AG04449 (cell line): ENCODE measurements around the gene MVK.

Experiments
- CTCF ChIA-PET: fragments of 350-600 bp; formaldehyde crosslinking; extraction: SDS; loops from one replicate; lab custom pipeline; 2021; ENCODE audit warnings: antibody characterized with exemption; lab: Yijun Ruan, JAX
- POLR2A ChIA-PET: fragments of 400-600, 350-600 bp; formaldehyde crosslinking; extraction: SDS; loops from one replicate; lab custom pipeline; 2020; ENCODE audit warnings: antibody characterized with exemption, inconsistent platforms; lab: Yijun Ruan, JAX
- DNase-seq: peaks from one replicate; pipeline ENCODE4 v3.0.0-alpha.2; 2010; ENCODE audit warnings: low read depth, low spot score
- H3K4me3 ChIP-seq: 2 replicates; pipeline ENCODE4 v1.5.1; 2011; ENCODE audit warnings: low read depth, mild to moderate bottlenecking, control low read depth, low read length
- TF ChIP-seq, protein P1 (sequence below): IDR thresholded peaks from one replicate; pipeline ENCODE4 v1.5.1; 2011; ENCODE audit warnings: mild to moderate bottlenecking, moderate library complexity, low read length, control low read depth, inconsistent platforms; ENCODE audit not compliant: insufficient read depth; ENCODE audit errors: missing control alignments

Gene MVK

DNA sequence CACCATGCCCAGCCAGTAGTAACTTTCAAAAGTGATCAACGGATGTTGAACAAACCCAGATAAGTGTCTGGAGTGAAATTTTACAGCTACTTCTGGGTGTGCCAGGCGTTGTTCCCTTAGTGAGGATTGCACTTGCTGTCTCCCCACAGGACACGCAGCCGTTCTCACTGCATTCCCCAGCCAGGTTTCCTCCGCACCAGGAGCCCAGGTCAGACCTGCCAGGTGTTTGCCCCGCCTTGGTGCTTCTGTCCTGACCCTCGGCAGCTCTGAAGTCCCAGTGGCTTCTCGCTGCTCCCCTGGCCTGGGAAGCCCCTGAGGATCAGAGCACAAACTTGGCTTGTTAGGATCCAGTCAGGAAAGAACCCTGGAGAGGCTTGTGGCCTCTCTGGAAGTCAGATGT is 36.5 kb upstream of the MVK start:
- CTCF ChIA-PET: interaction anchor here (0.7 to 1.6 kb wide), 3 partner anchors 17 to 32 kb away, joined by 3 to 5 read pairs (median 5); no protein-coding TSS in a partner anchor
- DNase-seq: no peak
- H3K4me3 ChIP-seq: no peak overlapping the region
- POLR2A ChIA-PET: no interaction called here
- TF ChIP-seq, protein P1, sequence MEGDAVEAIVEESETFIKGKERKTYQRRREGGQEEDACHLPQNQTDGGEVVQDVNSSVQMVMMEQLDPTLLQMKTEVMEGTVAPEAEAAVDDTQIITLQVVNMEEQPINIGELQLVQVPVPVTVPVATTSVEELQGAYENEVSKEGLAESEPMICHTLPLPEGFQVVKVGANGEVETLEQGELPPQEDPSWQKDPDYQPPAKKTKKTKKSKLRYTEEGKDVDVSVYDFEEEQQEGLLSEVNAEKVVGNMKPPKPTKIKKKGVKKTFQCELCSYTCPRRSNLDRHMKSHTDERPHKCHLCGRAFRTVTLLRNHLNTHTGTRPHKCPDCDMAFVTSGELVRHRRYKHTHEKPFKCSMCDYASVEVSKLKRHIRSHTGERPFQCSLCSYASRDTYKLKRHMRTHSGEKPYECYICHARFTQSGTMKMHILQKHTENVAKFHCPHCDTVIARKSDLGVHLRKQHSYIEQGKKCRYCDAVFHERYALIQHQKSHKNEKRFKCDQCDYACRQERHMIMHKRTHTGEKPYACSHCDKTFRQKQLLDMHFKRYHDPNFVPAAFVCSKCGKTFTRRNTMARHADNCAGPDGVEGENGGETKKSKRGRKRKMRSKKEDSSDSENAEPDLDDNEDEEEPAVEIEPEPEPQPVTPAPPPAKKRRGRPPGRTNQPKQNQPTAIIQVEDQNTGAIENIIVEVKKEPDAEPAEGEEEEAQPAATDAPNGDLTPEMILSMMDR: no peak

DNA sequence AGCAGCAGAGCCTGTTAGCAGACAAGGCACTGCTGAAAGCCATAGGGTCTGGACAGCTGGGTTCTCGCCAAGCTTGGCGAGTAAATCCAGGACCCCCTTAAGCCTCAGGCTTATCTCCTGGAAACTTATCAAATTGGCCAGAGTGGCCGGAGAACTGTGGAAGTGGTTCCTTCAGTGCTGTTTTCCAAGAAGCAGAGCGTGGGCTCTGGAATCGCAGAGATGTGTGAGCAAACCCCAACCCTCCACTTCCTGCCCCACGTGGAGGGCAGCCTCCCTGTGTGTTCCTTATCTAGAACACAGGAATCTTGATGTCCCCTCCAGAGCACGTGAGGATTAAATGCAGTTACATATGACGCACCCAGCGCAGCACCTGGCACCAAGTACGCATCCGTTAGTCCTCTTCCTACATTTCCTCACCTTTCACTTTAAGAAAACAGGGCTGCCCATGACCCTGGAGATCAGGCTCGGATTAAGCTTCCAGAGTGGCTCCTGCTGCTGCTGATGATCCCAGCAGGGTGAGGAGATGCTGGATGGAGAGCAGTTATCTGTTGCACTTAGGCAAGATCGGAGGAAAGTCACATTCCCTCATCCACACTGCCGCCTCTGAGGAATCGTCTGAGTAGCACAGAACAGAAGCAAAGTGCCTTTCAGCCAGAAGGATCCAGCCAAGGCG is 35.3 kb upstream of the MVK start:
- TF ChIP-seq, protein P1: no peak
- H3K4me3 ChIP-seq: no peak overlapping the region
- ChIA-PET POLR2A (no interaction called here), CTCF (interaction anchor here (1.3 to 1.7 kb wide), 4 partner anchors 14 to 237 kb away, joined by 3 to 6 read pairs (median 4); no protein-coding TSS in a partner anchor)
- no peak for DNase-seq

DNA sequence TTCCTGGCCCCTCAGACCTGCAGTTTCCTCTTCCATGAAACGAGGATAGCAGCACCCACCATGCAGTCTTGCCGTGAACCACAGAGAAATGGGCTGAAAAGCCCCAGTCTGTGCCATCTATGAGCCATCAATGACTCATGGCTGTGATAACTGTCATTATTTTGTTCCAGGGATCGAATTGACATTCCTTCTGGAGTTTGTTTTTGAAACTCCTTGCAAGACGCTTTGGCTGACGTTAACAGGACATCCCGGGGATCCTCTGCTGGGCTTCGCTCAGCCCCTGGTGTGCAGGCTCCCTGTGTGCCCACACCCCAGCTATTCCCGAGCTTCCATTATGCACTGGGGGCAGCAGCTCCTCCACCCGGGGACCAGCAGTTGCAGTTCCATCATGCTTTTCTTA is 34.1 kb upstream of the MVK start:
- CTCF ChIA-PET: interaction anchor here (0.7 to 1.7 kb wide), 4 partner anchors 13 to 145 kb away, joined by 3 to 6 read pairs (median 4); no protein-coding TSS in a partner anchor
- TF ChIP-seq, protein P1: no peak
- no peak for DNase-seq
- H3K4me3 ChIP-seq: no peak overlapping the region
- POLR2A ChIA-PET: no interaction called here

DNA sequence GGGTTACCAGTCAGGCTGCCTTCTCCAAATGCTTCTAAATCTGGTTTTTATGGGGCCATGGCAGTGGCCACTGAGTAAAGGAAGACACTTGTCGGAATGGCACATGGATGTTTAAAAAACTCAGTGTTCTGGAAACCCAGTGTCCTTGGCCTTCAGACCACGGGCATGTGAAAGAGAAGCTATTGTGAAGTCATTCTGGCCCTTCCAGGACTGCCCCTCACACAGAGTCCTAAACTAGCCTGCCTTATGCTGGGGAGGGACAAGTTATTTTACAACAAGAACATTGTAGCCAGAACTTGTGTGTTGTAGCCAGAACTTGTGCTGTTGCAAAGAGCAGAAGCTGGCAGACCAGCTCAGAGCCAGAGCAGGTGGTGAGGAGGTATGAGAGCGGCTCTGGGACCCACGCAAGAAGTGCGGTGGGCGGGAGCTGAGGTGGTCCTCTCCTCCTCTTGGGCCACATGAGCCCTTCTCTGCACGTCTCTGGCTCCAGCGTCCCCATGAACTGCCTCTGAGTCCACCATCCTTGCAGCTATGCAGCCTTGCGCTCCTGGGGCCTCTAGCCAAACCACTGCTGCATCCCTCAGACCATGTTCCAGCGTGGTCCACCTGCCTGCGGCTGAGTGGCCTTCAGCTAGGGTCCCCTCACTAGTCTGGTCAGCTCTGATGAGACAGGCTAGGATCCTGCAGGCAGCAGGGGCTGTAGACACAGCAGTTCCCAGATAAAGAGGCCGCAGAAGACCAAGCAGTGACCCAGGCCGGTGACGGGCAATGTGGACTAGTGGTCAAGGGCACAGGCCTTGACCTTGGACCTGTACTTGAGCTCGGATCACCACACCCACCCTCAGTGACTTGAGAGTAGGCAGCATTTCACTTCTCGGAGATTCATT is 32.8 kb upstream of the MVK start:
- DNase-seq: no peak
- H3K4me3 ChIP-seq: no peak overlapping the region
- POLR2A ChIA-PET: no interaction called here
- CTCF ChIA-PET: interaction anchor here (0.6 to 1.3 kb wide), 4 partner anchors 22 to 147 kb away, joined by 3 to 5 read pairs (median 3); no protein-coding TSS in a partner anchor
- TF ChIP-seq, protein P1: no peak

DNA sequence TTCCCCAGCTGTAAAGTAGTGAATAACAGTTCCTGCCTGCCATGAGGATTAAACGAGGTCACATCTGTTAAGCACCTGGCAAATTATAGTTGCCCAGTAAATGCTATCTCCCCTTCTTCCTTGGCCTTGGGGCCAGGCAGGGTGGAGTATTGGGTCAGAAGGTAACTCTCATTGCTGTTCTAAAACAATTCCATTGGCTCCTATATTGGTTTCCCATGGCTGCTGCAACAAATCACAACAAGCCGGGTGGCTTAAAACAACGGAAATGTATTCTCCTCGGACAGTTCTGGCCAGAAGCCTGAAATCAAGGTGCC is 32.2 kb upstream of the MVK start:
- POLR2A ChIA-PET: no interaction called here
- no peak overlapping the region for H3K4me3 ChIP-seq
- DNase-seq: no peak
- TF ChIP-seq, protein P1: no peak
- CTCF ChIA-PET: interaction anchor here (0.6 to 1.3 kb wide), 2 partner anchors 22 to 56 kb away, joined by 3 to 5 read pairs; no protein-coding TSS in a partner anchor

DNA sequence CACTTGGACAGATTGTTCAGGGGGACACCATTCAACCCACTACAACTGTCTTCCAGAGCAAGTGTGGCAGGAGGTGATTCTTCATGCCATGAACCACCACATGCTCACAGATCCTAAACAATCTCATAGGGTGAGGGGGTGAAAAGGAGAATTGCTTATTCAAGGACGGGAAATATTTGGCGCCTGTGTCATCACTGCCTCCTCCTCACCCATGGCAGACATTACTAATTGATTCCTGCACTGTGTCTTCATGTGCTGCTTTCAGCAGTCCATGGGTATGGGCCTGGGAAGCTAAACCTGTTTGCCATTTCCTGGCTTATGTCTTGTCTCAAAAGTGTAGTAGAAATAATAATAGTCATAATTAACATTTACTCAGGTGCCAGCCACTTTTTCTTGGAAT is 31.6 kb upstream of the MVK start:
- POLR2A ChIA-PET: no interaction called here
- CTCF ChIA-PET: interaction anchor here (1.0 kb wide), 1 partner anchor 114 kb away, joined by 3 read pairs; no protein-coding TSS in a partner anchor
- H3K4me3 ChIP-seq: no peak overlapping the region
- TF ChIP-seq, protein P1: no peak
- DNase-seq: no peak
